SK-N-MC (cell line): ENCODE measurements around the gene AMZ1.

Source experiments
- EZH2 ChIP-seq: fragments of 200-600 bp; sonication (generic); IDR thresholded peaks from one replicate; pipeline ENCODE4 v1.6.1; 2017; ENCODE audit warnings: antibody characterized with exemption
- FOXP2 ChIP-seq: optimal IDR thresholded peaks from 2 replicates; pipeline ENCODE3; 2011; ENCODE audit warnings: mild to moderate bottlenecking, moderate library complexity; ENCODE audit not compliant: insufficient read depth; ENCODE audit errors: extremely low read length, control extremely low read depth
- POLR2AphosphoS5 ChIP-seq: IDR thresholded peaks from 2 replicates; pipeline ENCODE4 v1.6.1; 2012; ENCODE audit warnings: mild to moderate bottlenecking, low read depth, low read length, borderline replicate concordance

GRCh38 chr7:2729031-2729892 is 41.3 kb downstream of the AMZ1 start:
- TF ChIP-seq EZH2 (no peak), POLR2AphosphoS5 (no peak), FOXP2 (no peak)
